ENCODE measurements around the gene MPND.

DNA sequence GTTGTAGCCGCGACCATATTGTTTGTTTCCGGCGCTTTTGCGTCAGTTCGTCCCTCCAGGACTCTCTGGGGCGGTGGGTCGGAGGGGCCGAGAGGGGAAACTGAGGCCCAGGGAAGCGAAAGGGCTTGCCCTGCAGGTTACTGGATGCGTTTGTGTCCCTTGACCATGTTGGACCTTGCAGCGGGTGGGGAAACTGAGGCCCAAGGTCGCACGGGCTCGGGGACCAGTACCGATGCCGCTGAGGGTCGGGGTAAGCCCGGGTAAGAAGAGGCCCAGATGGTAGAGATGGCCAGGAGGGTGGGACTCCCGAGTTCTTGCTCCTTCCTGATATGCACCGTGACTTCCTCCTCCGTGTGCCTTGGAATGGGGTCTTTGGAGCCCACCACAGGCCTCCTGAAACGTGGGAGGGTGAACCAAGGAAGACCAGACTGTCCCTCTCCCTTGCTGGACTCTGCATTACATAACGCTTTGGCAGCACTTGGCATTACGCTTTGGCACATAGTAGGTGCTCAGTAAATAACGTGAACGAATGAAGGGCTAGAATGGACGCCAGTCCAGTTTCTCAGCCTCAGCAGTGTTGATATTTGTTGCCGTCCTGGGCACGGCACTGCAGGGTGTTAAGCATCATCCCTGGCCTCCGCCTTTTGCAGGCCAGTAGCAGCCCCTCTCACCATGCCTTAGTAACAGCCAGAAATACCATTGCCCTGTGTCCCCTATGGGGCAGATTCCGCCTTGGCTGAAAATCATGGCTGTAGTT, 59.8 kb downstream of the MPND start:
- TF ChIP-seq, protein P1, sequence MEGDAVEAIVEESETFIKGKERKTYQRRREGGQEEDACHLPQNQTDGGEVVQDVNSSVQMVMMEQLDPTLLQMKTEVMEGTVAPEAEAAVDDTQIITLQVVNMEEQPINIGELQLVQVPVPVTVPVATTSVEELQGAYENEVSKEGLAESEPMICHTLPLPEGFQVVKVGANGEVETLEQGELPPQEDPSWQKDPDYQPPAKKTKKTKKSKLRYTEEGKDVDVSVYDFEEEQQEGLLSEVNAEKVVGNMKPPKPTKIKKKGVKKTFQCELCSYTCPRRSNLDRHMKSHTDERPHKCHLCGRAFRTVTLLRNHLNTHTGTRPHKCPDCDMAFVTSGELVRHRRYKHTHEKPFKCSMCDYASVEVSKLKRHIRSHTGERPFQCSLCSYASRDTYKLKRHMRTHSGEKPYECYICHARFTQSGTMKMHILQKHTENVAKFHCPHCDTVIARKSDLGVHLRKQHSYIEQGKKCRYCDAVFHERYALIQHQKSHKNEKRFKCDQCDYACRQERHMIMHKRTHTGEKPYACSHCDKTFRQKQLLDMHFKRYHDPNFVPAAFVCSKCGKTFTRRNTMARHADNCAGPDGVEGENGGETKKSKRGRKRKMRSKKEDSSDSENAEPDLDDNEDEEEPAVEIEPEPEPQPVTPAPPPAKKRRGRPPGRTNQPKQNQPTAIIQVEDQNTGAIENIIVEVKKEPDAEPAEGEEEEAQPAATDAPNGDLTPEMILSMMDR (IDR thresholded peaks at IDR 0.05): no peak
- no peak for TF ChIP-seq POLR2A (IDR thresholded peaks at IDR 0.05)
